ENCODE results near the gene SLC6A13.

DNA sequence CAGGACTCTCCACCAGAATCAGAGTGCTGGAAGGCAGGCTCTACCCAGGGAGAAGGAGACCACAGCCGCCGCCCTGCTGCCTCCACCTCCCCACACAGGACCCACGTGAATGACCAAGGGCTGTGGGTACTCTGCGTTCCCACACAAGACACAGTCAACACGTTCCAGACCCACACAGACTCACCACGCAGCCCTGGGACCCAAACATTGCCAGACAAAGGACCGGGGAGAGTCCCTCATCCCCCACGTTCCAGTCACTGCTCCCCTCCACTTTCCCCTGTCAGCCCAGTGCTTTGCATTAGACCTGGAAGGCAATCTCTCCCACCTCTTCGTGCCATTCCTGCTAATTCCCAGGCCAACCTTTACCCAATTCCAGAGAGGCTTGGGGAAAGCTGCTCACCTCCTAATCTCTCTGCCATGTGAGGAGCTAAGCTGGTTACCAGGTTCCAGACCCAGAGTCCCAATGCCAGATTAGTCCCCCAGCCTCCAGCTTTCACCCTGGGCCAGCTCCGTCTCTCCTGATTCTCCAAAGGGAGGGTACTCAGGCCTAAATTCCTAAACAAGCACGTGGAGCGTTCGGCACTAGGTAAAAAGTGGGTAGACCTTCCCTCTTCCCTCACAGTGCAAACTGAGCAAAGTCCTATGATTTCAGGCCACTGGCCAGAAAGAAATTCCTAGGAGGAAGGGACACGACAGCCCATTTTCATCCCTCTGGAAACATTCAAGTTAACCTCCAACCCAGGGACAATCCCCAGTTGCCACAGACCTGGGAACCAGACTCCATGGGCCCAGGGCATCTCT lies 4.9 kb downstream of the SLC6A13 start:
- no peak for TF ChIP-seq CTCF (IDR thresholded peaks at IDR 0.05)
- TF ChIP-seq POLR2AphosphoS5 (IDR thresholded peaks at IDR 0.05): no peak
